Effector memory CD4-positive, alpha-beta T cell (primary cell): Measurements from ENCODE around the gene SMIM22.

Source experiments
- DNase-seq, 3 donors: peaks; one replicate each; pipeline ENCODE4 v3.0.0-alpha.2; 2020
- H3K27ac ChIP-seq: 2 replicates; pipeline ENCODE4 v1.7.0; 2013; ENCODE audit warnings: mild to moderate bottlenecking, low read length, moderate library complexity; ENCODE audit not compliant: insufficient read depth, poor library complexity, severe bottlenecking
- H3K27me3 ChIP-seq: replicated peaks from 2 replicates; pipeline ENCODE4 v1.7.0; 2013; ENCODE audit warnings: mild to moderate bottlenecking, low read length; ENCODE audit not compliant: insufficient read depth, control insufficient read depth, poor library complexity, severe bottlenecking
- H3K36me3 ChIP-seq: 2 replicates; pipeline ENCODE4 v1.7.0; 2013; ENCODE audit warnings: mild to moderate bottlenecking, low read length, moderate library complexity; ENCODE audit not compliant: control insufficient read depth, insufficient read depth
- H3K4me1 ChIP-seq: 2 replicates; pipeline ENCODE4 v1.7.0; 2013; ENCODE audit warnings: low read length, mild to moderate bottlenecking; ENCODE audit not compliant: control insufficient read depth, insufficient read depth, poor library complexity, severe bottlenecking
- H3K4me3 ChIP-seq: 2 replicates; pipeline ENCODE4 v1.7.0; 2013; ENCODE audit warnings: low read length, low read depth, mild to moderate bottlenecking; ENCODE audit not compliant: insufficient read depth, poor library complexity, severe bottlenecking
- H3K9me3 ChIP-seq: 2 replicates; pipeline ENCODE4 v1.7.0; 2013; ENCODE audit warnings: mild to moderate bottlenecking, low read length, moderate library complexity; ENCODE audit not compliant: control insufficient read depth

SMIM22 gene

GRCh38 chr16:4836727-4837126 is 41.6 kb downstream of the SMIM22 start:
- Histone ChIP-seq H3K27me3 (no peaks in the 10 kb centered on the region), H3K36me3 (peaks cover 41% of the 10 kb centered on the region)

DNA sequence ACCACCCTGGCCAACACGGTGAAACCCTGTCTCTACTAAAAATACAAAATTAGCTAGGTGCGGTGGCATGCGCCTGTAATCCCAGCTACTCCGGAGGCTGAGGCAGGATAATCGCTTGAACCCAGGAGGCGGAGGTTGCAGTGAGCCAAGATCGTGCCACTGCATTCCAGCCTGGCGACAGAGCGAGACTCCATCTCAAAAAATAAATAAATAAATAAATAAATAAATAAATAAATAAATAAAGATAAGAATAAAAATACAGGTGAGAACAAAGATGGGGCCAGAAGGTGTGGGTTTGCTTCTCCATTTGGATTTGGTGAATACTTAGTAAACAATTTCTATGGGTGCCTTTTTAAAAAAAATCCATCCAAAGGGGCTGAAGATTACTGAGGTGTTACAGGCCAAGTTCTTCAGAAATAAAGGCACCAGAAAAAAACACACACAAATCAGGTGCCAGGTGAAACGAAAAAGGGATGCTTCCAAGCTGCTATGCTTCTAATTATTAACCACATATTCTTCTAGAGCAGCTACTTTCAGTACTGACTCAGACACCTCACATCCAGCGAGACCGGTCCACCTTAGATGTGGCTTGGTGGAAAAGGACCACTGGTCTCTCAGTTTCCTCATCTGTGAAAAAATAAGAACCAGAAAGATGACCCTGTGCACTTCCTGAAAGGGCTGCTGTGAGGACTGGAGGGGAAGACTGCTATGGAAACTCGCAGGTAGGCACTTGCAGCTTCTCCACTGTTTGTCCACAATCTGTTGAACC is 42.7 kb downstream of the SMIM22 start:
- no peaks in the 10 kb centered on the region for H3K4me1 ChIP-seq
- H3K27me3 ChIP-seq = no peaks in the 10 kb centered on the region
- no peak overlapping the region for H3K27ac ChIP-seq
- H3K36me3 ChIP-seq = peaks cover 39% of the 10 kb centered on the region
- no peaks in the 10 kb centered on the region for H3K9me3 ChIP-seq
- no peak for DNase-seq
- H3K4me3 ChIP-seq = no peak overlapping the region

More at GRCh38 chr16:4836727-4837126, 41.6 kb downstream of the SMIM22 start:
- Histone ChIP-seq H3K27ac (no peak overlapping the region), H3K9me3 (no peaks in the 10 kb centered on the region), H3K4me1 (no peaks in the 10 kb centered on the region), H3K4me3 (no peak overlapping the region)
- DNase-seq = no peak

DNA sequence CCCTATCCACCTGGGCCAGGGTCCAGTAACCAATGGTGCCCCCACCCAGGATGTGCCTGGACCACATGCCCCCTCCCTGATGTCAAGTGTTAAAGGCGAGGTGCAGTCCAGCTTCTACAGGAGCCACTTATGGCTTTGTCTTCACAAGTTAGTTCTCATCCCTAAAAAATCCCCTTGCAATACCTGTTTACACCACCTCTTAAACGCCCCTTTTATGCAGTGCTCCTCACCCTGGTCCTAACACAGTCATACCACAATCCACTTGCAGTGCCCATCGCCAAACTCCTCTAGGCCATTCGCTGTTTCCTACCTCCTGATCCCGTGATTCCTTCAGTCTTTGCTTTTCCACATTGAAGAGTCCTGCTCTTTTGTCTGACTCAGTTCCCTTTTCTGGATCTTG is 44.8 kb downstream of the SMIM22 start:
- Histone ChIP-seq H3K4me1 (no peaks in the 10 kb centered on the region), H3K27ac (no peak overlapping the region), H3K4me3 (no peak overlapping the region), H3K27me3 (no peaks in the 10 kb centered on the region), H3K36me3 (peaks cover 51% of the 10 kb centered on the region), H3K9me3 (no peaks in the 10 kb centered on the region)
- DNase-seq = no peak

DNA sequence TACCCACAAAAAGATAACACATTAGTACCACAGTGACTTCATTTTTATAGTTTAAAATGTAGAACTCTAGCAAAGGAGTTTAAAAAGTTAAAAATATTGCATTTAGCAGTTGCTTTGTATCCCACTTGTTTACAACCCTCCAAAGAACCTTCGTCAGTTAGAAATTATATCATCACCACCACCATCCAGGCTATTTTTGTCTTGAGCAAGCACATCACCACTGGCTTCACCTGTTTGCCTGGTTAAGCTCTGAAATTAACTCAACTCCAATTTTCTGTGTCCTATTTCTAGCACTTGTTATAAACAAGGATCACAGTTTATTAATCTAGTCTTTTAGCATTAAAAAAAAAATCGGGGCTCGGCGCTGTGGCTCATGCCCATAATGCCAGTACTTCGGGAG is 45.8 kb downstream of the SMIM22 start:
- peaks cover 52% of the 10 kb centered on the region for H3K36me3 ChIP-seq
- no peaks in the 10 kb centered on the region for H3K9me3 ChIP-seq
- H3K4me3 ChIP-seq = no peak overlapping the region
- no peak for DNase-seq
- H3K4me1 ChIP-seq = peaks cover 4% of the 10 kb centered on the region
- no peak overlapping the region for H3K27ac ChIP-seq
- no peaks in the 10 kb centered on the region for H3K27me3 ChIP-seq
